Measurements from ENCODE around the gene DRC3.
A peak's percentile ranks its signal among the peaks of the same experiment; 100 is the strongest.
"Not testable (repeated sequence)": the region's sequence is repeated elsewhere in the genome, so short reads cannot be mapped to it uniquely, and the experiment has no call there.

The DRC3 gene

GRCh38 chr17:17994271-17995069 lies 21.8 kb downstream of the DRC3 start:
- peak in 1 of 14 donors; percentile 10 for DNase-seq

- DNase-seq = not testable (repeated sequence)
Observed at GRCh38 chr17:17995887-17996286, 23.2 kb downstream of the DRC3 start.

- DNase-seq = no peak
Observed at GRCh38 chr17:17998934-17999333, 26.3 kb downstream of the DRC3 start.

GRCh38 chr17:17999364-18000029 lies 26.8 kb downstream of the DRC3 start:
- no peak for DNase-seq

GRCh38 chr17:18000030-18000408 lies 27.4 kb downstream of the DRC3 start:
- DNase-seq = no peak

- DNase-seq = no peak
Observed at GRCh38 chr17:18002171-18002570, 29.5 kb downstream of the DRC3 start.

- no peak for DNase-seq
Observed at GRCh38 chr17:18004345-18004744, 31.7 kb downstream of the DRC3 start.

- DNase-seq = no peak
Observed at GRCh38 chr17:18004884-18005305, 32.2 kb downstream of the DRC3 start.

GRCh38 chr17:18005496-18005895 lies 32.8 kb downstream of the DRC3 start:
- no peak for DNase-seq

GRCh38 chr17:18006495-18007239 lies 34.0 kb downstream of the DRC3 start:
- no peak for DNase-seq

GRCh38 chr17:18008496-18009268 lies 36.0 kb downstream of the DRC3 start:
- no peak for DNase-seq

GRCh38 chr17:18009609-18010420 lies 37.2 kb downstream of the DRC3 start:
- DNase-seq = no peak

- no peak for DNase-seq
Observed at GRCh38 chr17:18011286-18011685, 38.6 kb downstream of the DRC3 start.

- no peak for DNase-seq
Observed at GRCh38 chr17:18014006-18014405, 41.3 kb downstream of the DRC3 start.

- no peak for DNase-seq
Observed at GRCh38 chr17:18015593-18015992, 42.9 kb downstream of the DRC3 start.

GRCh38 chr17:18016426-18016825 lies 43.8 kb downstream of the DRC3 start:
- no peak for DNase-seq

GRCh38 chr17:18017958-18018357 lies 45.3 kb downstream of the DRC3 start:
- DNase-seq = no peak

- DNase-seq = no peak
Observed at GRCh38 chr17:18018411-18018921, 45.8 kb downstream of the DRC3 start.

GRCh38 chr17:18019838-18020154 lies 47.1 kb downstream of the DRC3 start:
- DNase-seq = no peak

- no peak for DNase-seq
Observed at GRCh38 chr17:18020971-18021370, 48.3 kb downstream of the DRC3 start.

- no peak for DNase-seq
Observed at GRCh38 chr17:18021372-18021771, 48.7 kb downstream of the DRC3 start.

Measured in C1 segment of cervical spinal cord (tissue), 14 donors.